GM18505 (cell line): ENCODE measurements around the gene CASTOR1.

Source experiments
- ATAC-seq: cut with Tn5 transposase; IDR thresholded peaks from one replicate; pipeline ENCODE4 v1.9.1; 2021; ENCODE audit not compliant: unreplicated experiment
- POLR2A ChIP-seq: IDR thresholded peaks from 4 replicates; pipeline ENCODE4 v1.6.1; 2011; ENCODE audit warnings: borderline replicate concordance; ENCODE audit not compliant: insufficient read depth, insufficient read length; ENCODE audit errors: extremely low read depth

The CASTOR1 gene

GRCh38 chr22:30241576-30242371, 47.5 kb downstream of the CASTOR1 start:
- TF ChIP-seq POLR2A = no peak
- no peak for ATAC-seq

- no peak for ATAC-seq
- no peak for TF ChIP-seq POLR2A
Observed at GRCh38 chr22:30240541-30241417, 48.5 kb downstream of the CASTOR1 start.

GRCh38 chr22:30239488-30240405, 49.6 kb downstream of the CASTOR1 start:
- ATAC-seq = no peak
- no peak for TF ChIP-seq POLR2A

- ATAC-seq = no peak
- TF ChIP-seq POLR2A = no peak
Observed at GRCh38 chr22:30238661-30239487, 50.4 kb downstream of the CASTOR1 start.

- ATAC-seq = no peak
- TF ChIP-seq POLR2A = no peak
Observed at GRCh38 chr22:30238136-30238535, 51.2 kb downstream of the CASTOR1 start.

- ATAC-seq = no peak
- no peak for TF ChIP-seq POLR2A
Observed at GRCh38 chr22:30236875-30237274, 52.4 kb downstream of the CASTOR1 start.

GRCh38 chr22:30235687-30236170, 53.6 kb downstream of the CASTOR1 start:
- TF ChIP-seq POLR2A = no peak
- ATAC-seq = no peak
